K562 (cell line): ENCODE data around the gene HMGA1. TPM values are rescaled to one million over a fixed set of nuclear protein-coding genes. Genes with fewer than 3 reads are reported as not detected.
A peak's percentile ranks its signal among the peaks of the same experiment; 100 is the strongest.

Experiments used
- ADNP ChIP-seq: fragments of 200-800 bp; sonication (Bioruptor generic); IDR thresholded peaks from 2 replicates; pipeline ENCODE4 v1.6.1; 2016; ENCODE audit warnings: missing genetic modification characterization, missing compliant biosample characterization
- CUX1 ChIP-seq: fragments of 200-800 bp; sonication (Bioruptor generic); IDR thresholded peaks from 2 replicates; pipeline ENCODE4 v1.6.1; 2016; ENCODE audit warnings: missing genetic modification characterization, missing compliant biosample characterization
- L3MBTL2 ChIP-seq: fragments of 450-650 bp; IDR thresholded peaks from 2 replicates; pipeline ENCODE4 v1.6.1; 2016; ENCODE audit warnings: mild to moderate bottlenecking, moderate library complexity
- MTA3 ChIP-seq: fragments of 450-650 bp; formaldehyde crosslinking; IDR thresholded peaks from 2 replicates; pipeline ENCODE4 v1.6.1; 2017; ENCODE audit warnings: mild to moderate bottlenecking, borderline replicate concordance
- NONO ChIP-seq, 2 experiments: fragments of 200-400 bp in 1 of 2; fragments of 450-650 bp in 1 of 2; formaldehyde crosslinking in 1 of 2; IDR thresholded peaks; 2 replicates each; pipeline ENCODE4 v1.6.1; 2017; ENCODE audit warnings: low read depth in 2 of 2, mild to moderate bottlenecking in 2 of 2, moderate library complexity in 2 of 2, low read length in 1 of 2
- NR0B1 ChIP-seq: fragments of 450-650 bp; IDR thresholded peaks from one replicate; pipeline ENCODE4 v1.6.1; 2018; ENCODE audit warnings: mild to moderate bottlenecking, moderate library complexity; ENCODE audit not compliant: partially characterized antibody
- PHF21A ChIP-seq: fragments of 450-650 bp; IDR thresholded peaks from 2 replicates; pipeline ENCODE4 v1.6.1; 2017; ENCODE audit warnings: low read depth, borderline replicate concordance
- SRSF3 ChIP-seq: fragments of 200-400 bp; formaldehyde crosslinking; IDR thresholded peaks from 2 replicates; pipeline ENCODE4 v1.6.1; 2016; ENCODE audit warnings: mild to moderate bottlenecking, low read length, moderate library complexity; ENCODE audit not compliant: insufficient read depth
- ZBTB7A ChIP-seq: IDR thresholded peaks from 2 replicates; pipeline ENCODE4 v1.6.1; 2011; ENCODE audit warnings: low read depth, mild to moderate bottlenecking, low read length, moderate library complexity, borderline replicate concordance; ENCODE audit not compliant: control insufficient read depth
- ZNF407 ChIP-seq: fragments of 450-650 bp; IDR thresholded peaks from 2 replicates; pipeline ENCODE4 v1.6.1; 2016; ENCODE audit warnings: low read depth
- ZNF507 ChIP-seq: conservative IDR thresholded peaks from 2 replicates; pipeline ENCODE4 v1.6.1; 2017; ENCODE audit warnings: missing genetic modification characterization, missing compliant biosample characterization
- ZNF584 ChIP-seq: fragments of 200-800 bp; sonication (Bioruptor generic); IDR thresholded peaks from 2 replicates; pipeline ENCODE4 v1.6.1; 2016; ENCODE audit warnings: low read depth, mild to moderate bottlenecking, missing genetic modification characterization, missing compliant biosample characterization
- polyA plus RNA-seq, 8 experiments: library from polyadenylated mRNA; depleted of rRNA in 4 of 8; stranded (reverse) in 5 of 8; unstranded in 3 of 8; fragments of >200 nt; fragmentation: Nextera tagmentation in 2 of 8; fragmentation: Illumina TruSeq in 1 of 8; extraction: Ambion mirVana in 2 of 8; extraction: Trizol in 1 of 8; gene quantifications; 2 replicates each; pipeline versions ENCODE4 v1.2.1 to v1.2.3, GENCODE V29; 2011 to 2014; ENCODE audit warnings: inconsistent platforms in 1 of 8, missing spikeins in 1 of 8
- total RNA-seq, 7 experiments: library from RNA; depleted of rRNA in 6 of 7; stranded (reverse); fragments of >200 nt in 6 of 7; fragmentation: Illumina TruSeq in 2 of 7; extraction: Trizol in 2 of 7; gene quantifications; 2 replicates each; pipeline versions ENCODE4 v1.2.1 to v1.2.3, GENCODE V29; 2011 to 2021; ENCODE audit warnings: low replicate concordance in 1 of 7

The HMGA1 gene
- total and polyA plus RNA-seq, 9 of the 15 experiments (the other 6 are each of a cell fraction or from before 2014, with no cell fraction given): 27.8 to 1,947 (median 594) TPM

- TF ChIP-seq ZNF407 (peak; percentile 80; the same call in 1 of the 2 replicates), MTA3 (no peak), ZNF584 (CRISPR knock-in tag) (no peak), NONO (IDR thresholded peaks at IDR 0.05; ENCODE audit: low read depth in 2 of 2, low read length in 1 of 2) (peak in 1 of 2 experiments; percentile 54; a peak in 2 of 4 replicates), SRSF3 (no peak), L3MBTL2 (peak; percentile 76), ZNF507 (tag) (no peak), PHF21A (no peak), CUX1 (CRISPR knock-in tag) (no peak), ADNP (tag) (no peak), NR0B1 (no peak), ZBTB7A (peak; percentile 61; the same call in 1 of the 2 replicates)
These were observed 12.2 kb downstream of the HMGA1 start, which contains the start of gene SMIM29 (continued) for GRCh38 chr6:34248727-34249468.
